DOHH2 (cell line): Measurements from ENCODE around the gene BCL2.

ENCODE experiments used
- CTCF ChIP-seq: fragments of 200-600 bp; sonication (generic); IDR thresholded peaks from one replicate; pipeline ENCODE4 v1.5.1; 2014; ENCODE audit warnings: antibody characterized with exemption, mild to moderate bottlenecking, low read depth, low read length; ENCODE audit not compliant: poor library complexity, severe bottlenecking
- EZH2phosphoT487 ChIP-seq: fragments of 200-600 bp; sonication (generic); IDR thresholded peaks from 2 replicates; pipeline ENCODE4 v1.6.1; 2017; ENCODE audit warnings: borderline replicate concordance, mild to moderate bottlenecking, antibody characterized with exemption, low read length, moderate library complexity, mixed read lengths

GRCh38 chr18:63160172-63160995, 159.2 kb downstream of the BCL2 start:
- TF ChIP-seq CTCF (no peak), EZH2phosphoT487 (no peak)
